ENCODE results near the gene OR14I1.

OR14I1 gene

GRCh38 chr1:248702714-248703113 lies at the start of gene OR14I1:
TSS of gene OR14I1 (minus strand) at chr1:248702766.
- no peak for DNase-seq (ENCODE audit: low read depth)

GRCh38 chr1:248751635-248752034 lies 49.1 kb upstream of the OR14I1 start:
- no peak for DNase-seq (ENCODE audit: low read depth)

GRCh38 chr1:248751142-248751541 lies 48.6 kb upstream of the OR14I1 start:
- no peak for DNase-seq (ENCODE audit: low read depth)

- no peak for DNase-seq (ENCODE audit: low read depth)
These were observed 47.9 kb upstream of the OR14I1 start for GRCh38 chr1:248750496-248750895.

- no peak for DNase-seq (ENCODE audit: low read depth)
These were observed 45.6 kb upstream of the OR14I1 start for GRCh38 chr1:248748211-248748610.

- no peak for DNase-seq (ENCODE audit: low read depth)
These were observed 38.3 kb upstream of the OR14I1 start for GRCh38 chr1:248740876-248741275.

GRCh38 chr1:248739572-248740205 lies 37.1 kb upstream of the OR14I1 start:
- no peak for DNase-seq (ENCODE audit: low read depth)

- DNase-seq (ENCODE audit: low read depth): no peak
These were observed 34.9 kb upstream of the OR14I1 start for GRCh38 chr1:248737457-248737856.

- no peak for DNase-seq (ENCODE audit: low read depth)
These were observed 34.4 kb upstream of the OR14I1 start for GRCh38 chr1:248736977-248737376.

- no peak for DNase-seq (ENCODE audit: low read depth)
These were observed 31.0 kb upstream of the OR14I1 start for GRCh38 chr1:248733566-248733965.

GRCh38 chr1:248730507-248731335 lies 28.2 kb upstream of the OR14I1 start:
- DNase-seq (ENCODE audit: low read depth): no peak

GRCh38 chr1:248714248-248714647 lies 11.7 kb upstream of the OR14I1 start:
- DNase-seq (ENCODE audit: low read depth): no peak

GRCh38 chr1:248710305-248710900 lies 7.8 kb upstream of the OR14I1 start:
- DNase-seq (ENCODE audit: low read depth): no peak

GRCh38 chr1:248704606-248705005 lies 2.0 kb upstream of the OR14I1 start:
- no peak for DNase-seq (ENCODE audit: low read depth)

GRCh38 chr1:248703674-248704073 lies 1.1 kb upstream of the OR14I1 start:
- DNase-seq (ENCODE audit: low read depth): no peak

- DNase-seq (ENCODE audit: low read depth): no peak
These were observed 3.5 kb downstream of the OR14I1 start for GRCh38 chr1:248699099-248699498.

- no peak for DNase-seq (ENCODE audit: low read depth)
These were observed 4.7 kb downstream of the OR14I1 start for GRCh38 chr1:248697907-248698306.

GRCh38 chr1:248696774-248697173 lies 5.8 kb downstream of the OR14I1 start:
- no peak for DNase-seq (ENCODE audit: low read depth)

GRCh38 chr1:248696261-248696660 lies 6.3 kb downstream of the OR14I1 start:
- no peak for DNase-seq (ENCODE audit: low read depth)

- no peak for DNase-seq (ENCODE audit: low read depth)
These were observed 7.0 kb downstream of the OR14I1 start for GRCh38 chr1:248695451-248696132.

GRCh38 chr1:248691567-248692155 lies 10.9 kb downstream of the OR14I1 start:
- no peak for DNase-seq (ENCODE audit: low read depth)

Data from non-pigmented ciliary epithelial cell (primary cell).